HepG2 (cell line): ENCODE results near the gene DAZAP1. TPM values are rescaled to one million over a fixed set of nuclear protein-coding genes. Genes with fewer than 3 reads are reported as not detected.

Source experiments
- CEBPB ChIP-seq: IDR thresholded peaks from 2 replicates; pipeline ENCODE4 v1.6.1; 2011; ENCODE audit warnings: low read depth, low read length, improper control_type of control experiment, borderline replicate concordance
- EHMT2 ChIP-seq: fragments of 200-600 bp; sonication (generic); IDR thresholded peaks from 2 replicates; pipeline ENCODE4 v1.7.0; 2017; ENCODE audit warnings: antibody characterized with exemption, low read depth, low read length, borderline replicate concordance
- IKZF5 ChIP-seq: IDR thresholded peaks from 2 replicates; pipeline ENCODE4 v1.6.1; 2018; ENCODE audit warnings: missing genetic modification reagents, mild to moderate bottlenecking, missing compliant biosample characterization
- KDM5B ChIP-seq: sonication (generic); formaldehyde crosslinking; IDR thresholded peaks from 2 replicates; pipeline ENCODE4 v1.4.0; 2020; ENCODE audit warnings: missing genetic modification reagents, mild to moderate bottlenecking, borderline replicate concordance
- NFKB2 ChIP-seq: sonication (generic); formaldehyde crosslinking; IDR thresholded peaks from 2 replicates; pipeline ENCODE4 v1.4.0; 2020; ENCODE audit warnings: missing genetic modification reagents, borderline replicate concordance
- NFYB ChIP-seq: sonication (generic); formaldehyde crosslinking; IDR thresholded peaks from 2 replicates; pipeline ENCODE4 v1.4.0; 2020; ENCODE audit warnings: missing genetic modification reagents
- PBX2 ChIP-seq: IDR thresholded peaks from 2 replicates; pipeline ENCODE4 v1.6.1; 2016; ENCODE audit warnings: control low read depth
- RXRA ChIP-seq: sonication (generic); formaldehyde crosslinking; IDR thresholded peaks from 2 replicates; pipeline ENCODE4 v1.5.1; 2020; ENCODE audit warnings: missing genetic modification reagents
- SCMH1 ChIP-seq: sonication (generic); formaldehyde crosslinking; IDR thresholded peaks from 2 replicates; pipeline ENCODE4 v1.9.0; 2021; ENCODE audit warnings: missing genetic modification reagents, mild to moderate bottlenecking, borderline replicate concordance
- SPEN ChIP-seq: sonication (generic); formaldehyde crosslinking; IDR thresholded peaks from 2 replicates; pipeline ENCODE4 v1.5.1; 2020; ENCODE audit warnings: low read depth, mild to moderate bottlenecking, missing genetic modification reagents
- ZBTB14 ChIP-seq: sonication (generic); formaldehyde crosslinking; IDR thresholded peaks from 2 replicates; pipeline ENCODE4 v1.4.0; 2020; ENCODE audit warnings: missing genetic modification reagents
- ZBTB38 ChIP-seq: sonication (generic); formaldehyde crosslinking; IDR thresholded peaks from 2 replicates; pipeline ENCODE4 v1.5.1; 2020; ENCODE audit warnings: mild to moderate bottlenecking, missing genetic modification reagents
- ZC3H13 ChIP-seq: sonication (generic); formaldehyde crosslinking; IDR thresholded peaks from 2 replicates; pipeline ENCODE4 v1.8.1; 2023; ENCODE audit warnings: mild to moderate bottlenecking, missing genetic modification reagents, moderate library complexity
- ZKSCAN8 ChIP-seq: IDR thresholded peaks from 2 replicates; pipeline ENCODE4 v1.6.1; 2016; ENCODE audit warnings: borderline replicate concordance, missing genetic modification reagents, missing compliant biosample characterization
- ZNF234 ChIP-seq: sonication (generic); formaldehyde crosslinking; conservative IDR thresholded peaks from 2 replicates; pipeline ENCODE4 v1.5.1; 2020; ENCODE audit warnings: mild to moderate bottlenecking, missing genetic modification reagents
- ZNF292 ChIP-seq: sonication (generic); formaldehyde crosslinking; IDR thresholded peaks from 2 replicates; pipeline ENCODE4 v1.8.1; 2022; ENCODE audit warnings: mild to moderate bottlenecking, low read depth, missing genetic modification reagents, borderline replicate concordance
- ZNF619 ChIP-seq: sonication (generic); formaldehyde crosslinking; IDR thresholded peaks from 2 replicates; pipeline ENCODE4 v1.4.0; 2020; ENCODE audit warnings: mild to moderate bottlenecking, missing genetic modification reagents
- ZNF766 ChIP-seq: sonication (generic); formaldehyde crosslinking; IDR thresholded peaks from 2 replicates; pipeline ENCODE4 v1.5.0; 2020; ENCODE audit warnings: missing genetic modification reagents, borderline replicate concordance
- ZNF879 ChIP-seq: sonication (generic); formaldehyde crosslinking; IDR thresholded peaks from 2 replicates; pipeline ENCODE4 v1.8.1; 2023; ENCODE audit warnings: missing genetic modification reagents
- ZXDC ChIP-seq: sonication (generic); formaldehyde crosslinking; IDR thresholded peaks from 2 replicates; pipeline ENCODE4 v1.5.0; 2020; ENCODE audit warnings: mild to moderate bottlenecking, missing genetic modification reagents
- polyA plus RNA-seq, 8 experiments: library from polyadenylated mRNA; depleted of rRNA in 3 of 8; stranded (reverse) in 7 of 8; unstranded in 1 of 8; fragments of >200 nt; fragmentation: Illumina TruSeq in 4 of 8; extraction: Trizol in 4 of 8; gene quantifications; 2 replicates each; pipeline versions ENCODE4 v1.2.1 to v1.2.3, GENCODE V29; 2011 to 2016; ENCODE audit warnings: low read depth in 4 of 8, missing spikeins in 1 of 8, mixed read lengths in 1 of 8; ENCODE audit not compliant: insufficient read depth in 1 of 8
- total RNA-seq, 5 experiments: library from RNA; depleted of rRNA; stranded (reverse); fragments of >200 nt; fragmentation: Illumina TruSeq; extraction: Trizol; gene quantifications; 2 replicates each; pipeline ENCODE4 v1.2.3, GENCODE V29; 2016; ENCODE audit warnings: low read depth in 1 of 5

The DAZAP1 gene
- total and polyA plus RNA-seq, 2 of the 13 experiments (the other 11 are each of a cell fraction or from before 2014, with no cell fraction given) = 63.3 to 79.2 TPM

- TF ChIP-seq ZXDC (CRISPR knock-in tag) (peak; percentile 96), RXRA (CRISPR knock-in tag) (peak; percentile 73), ZKSCAN8 (CRISPR knock-in tag) (no peak), KDM5B (peak; percentile 56; the same call in 1 of the 2 replicates), ZNF619 (no peak), PBX2 (CRISPR knock-in tag) (no peak), ZNF766 (CRISPR knock-in tag) (no peak), ZNF234 (no peak), ZBTB14 (0 out of 2 replicates have a peak, but pooled peaks have one; percentile 33), CEBPB (no peak), EHMT2 (no peak), ZNF879 (CRISPR knock-in tag) (no peak), IKZF5 (CRISPR knock-in tag) (peak; percentile 56; the same call in 1 of the 2 replicates), SCMH1 (CRISPR knock-in tag) (no peak), NFYB (no peak), ZBTB38 (CRISPR knock-in tag) (peak; percentile 89), ZNF292 (CRISPR knock-in tag) (no peak), ZC3H13 (CRISPR knock-in tag) (0 out of 2 replicates have a peak, but pooled peaks have one; percentile 59), NFKB2 (CRISPR knock-in tag) (peak; percentile 32; the same call in 1 of the 2 replicates), SPEN (CRISPR knock-in tag) (peak; percentile 46; the same call in 1 of the 2 replicates)
Measured at GRCh38 chr19:1424192-1424955, 17.0 kb downstream of the DAZAP1 start (continued).
